ENCODE data around the gene CCDC85C. TPM values are rescaled to one million over a fixed set of nuclear protein-coding genes. Genes with fewer than 3 reads are reported as not detected.
A peak's percentile ranks its signal among the peaks of the same experiment; 100 is the strongest.

Gene CCDC85C
- total and polyA plus RNA-seq, 2 donors: 4.6 to 7.9 TPM

DNA sequence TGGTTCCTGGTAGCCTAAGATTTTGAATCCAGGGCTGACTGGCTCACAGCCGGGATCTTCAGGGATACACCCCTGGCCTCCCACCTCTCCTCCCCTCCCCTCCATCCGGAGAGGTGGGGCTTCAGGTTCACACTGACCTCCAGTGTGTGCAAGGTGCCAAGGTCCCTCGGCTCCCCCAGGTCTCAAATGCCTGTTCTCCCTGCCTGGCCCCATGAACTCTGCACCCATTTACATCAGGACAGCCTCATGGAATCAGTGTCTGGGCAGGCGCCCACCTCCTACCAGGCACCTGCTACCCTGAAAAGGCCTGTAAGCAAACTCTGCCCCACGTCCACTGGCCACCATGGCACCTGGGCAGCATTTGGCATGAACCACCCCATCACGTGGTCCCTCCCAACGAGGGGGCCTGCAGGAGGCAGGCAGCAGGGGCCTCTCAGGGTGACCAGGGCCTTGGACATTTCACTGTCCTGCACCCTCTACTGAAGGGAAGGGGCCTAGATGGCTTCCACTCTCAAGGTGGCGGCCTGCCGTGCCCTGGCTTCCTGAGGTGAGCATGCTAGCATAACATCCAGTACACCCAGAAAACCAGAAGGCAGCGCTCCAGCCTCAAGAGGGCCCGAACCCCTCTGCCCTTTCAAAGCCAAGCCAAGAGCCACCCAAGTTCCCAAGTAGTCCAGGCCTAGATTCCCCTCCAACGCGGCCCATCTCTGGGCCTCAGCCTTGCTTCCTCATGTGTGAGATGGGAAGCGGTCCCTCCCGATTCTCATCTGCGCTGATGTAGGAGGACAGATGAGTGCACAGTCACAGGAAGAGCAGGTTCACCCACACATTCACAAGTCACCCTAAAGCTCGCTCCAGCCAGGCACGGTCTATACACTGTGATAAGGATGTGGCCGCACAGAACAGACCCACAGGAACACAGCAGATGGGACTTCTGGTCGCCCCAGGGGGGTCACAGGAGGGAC lies 37.3 kb downstream of the CCDC85C start:
- H3K27me3 ChIP-seq (ENCODE audit: control insufficient read depth in 2 of 2, insufficient read depth in 1 of 2, low read length in 1 of 2): peaks cover 0 to 4% of the 10 kb centered on the region in 2 donors
- WGBS: 97% methylated on average over 20 of the region's 20 CpGs
- H3K4me3 ChIP-seq (ENCODE audit: low read length in 2 of 2): no peak overlapping the region
- no peak for DNase-seq (ENCODE audit: low read depth in 6 of 9, low spot score in 9 of 9)
- H3K27ac ChIP-seq (ENCODE audit: low read depth in 1 of 2, low read length in 1 of 2): no peak overlapping the region
- H3K9me3 ChIP-seq (ENCODE audit: control insufficient read depth in 2 of 2, insufficient read depth in 1 of 2, low read length in 1 of 2): peaks cover 0 to 4% of the 10 kb centered on the region in 2 donors
- H3K36me3 ChIP-seq (ENCODE audit: control insufficient read depth in 2 of 2, insufficient read depth in 2 of 2, low read length in 1 of 2): no peaks in the 10 kb centered on the region
- H3K4me1 ChIP-seq (ENCODE audit: control insufficient read depth in 2 of 2, insufficient read depth in 2 of 2, low read length in 2 of 2): no peaks in the 10 kb centered on the region

DNA sequence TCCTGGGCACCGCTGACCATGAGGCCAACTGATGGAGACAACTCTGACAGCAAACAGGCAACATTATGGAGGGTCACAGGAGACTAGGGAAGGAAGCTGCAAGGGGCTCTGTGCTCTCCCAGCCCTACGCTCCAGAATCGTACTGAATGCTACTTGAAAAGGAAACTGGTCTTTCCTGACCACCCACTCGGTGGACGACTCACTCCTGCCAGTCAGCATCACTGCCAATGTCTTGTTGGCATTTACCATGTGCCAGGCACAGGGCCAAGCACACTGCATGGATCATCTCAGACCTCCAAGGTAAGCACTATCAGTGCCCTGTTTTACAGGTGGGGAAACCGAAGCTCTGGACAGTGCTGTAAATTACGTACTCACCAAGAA lies 38.0 kb downstream of the CCDC85C start:
- Histone ChIP-seq H3K27me3 (ENCODE audit: control insufficient read depth in 2 of 2, insufficient read depth in 1 of 2, low read length in 1 of 2) (peaks cover 0 to 4% of the 10 kb centered on the region in 2 donors), H3K4me3 (ENCODE audit: low read length in 2 of 2) (no peak overlapping the region), H3K4me1 (ENCODE audit: control insufficient read depth in 2 of 2, insufficient read depth in 2 of 2, low read length in 2 of 2) (no peaks in the 10 kb centered on the region), H3K27ac (ENCODE audit: low read depth in 1 of 2, low read length in 1 of 2) (no peak overlapping the region), H3K36me3 (ENCODE audit: control insufficient read depth in 2 of 2, insufficient read depth in 2 of 2, low read length in 1 of 2) (no peaks in the 10 kb centered on the region), H3K9me3 (ENCODE audit: control insufficient read depth in 2 of 2, insufficient read depth in 1 of 2, low read length in 1 of 2) (peaks cover 0 to 4% of the 10 kb centered on the region in 2 donors)
- no peak for DNase-seq (ENCODE audit: low read depth in 6 of 9, low spot score in 9 of 9)
- 75% methylated on average over 7 of the region's 7 CpGs for WGBS

DNA sequence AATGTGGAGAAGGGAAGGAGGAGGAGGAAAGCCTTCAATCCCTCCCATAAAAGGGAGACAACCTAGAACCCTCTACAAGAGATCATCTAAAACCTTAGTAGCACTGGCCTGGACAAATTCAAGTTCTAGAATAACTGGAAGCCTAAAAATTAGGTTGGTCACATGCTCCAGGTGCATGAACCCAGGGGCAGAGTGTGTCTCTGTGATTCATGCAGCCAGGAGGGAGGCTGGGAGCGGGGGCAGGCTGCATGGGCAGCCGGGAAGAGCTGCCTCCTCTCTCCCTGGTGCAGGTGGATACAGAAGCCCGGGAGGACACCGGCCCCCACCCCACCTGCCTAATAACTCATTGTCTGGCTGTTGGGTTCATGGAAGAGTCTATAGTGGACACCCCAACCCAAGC lies 38.6 kb downstream of the CCDC85C start:
- peaks cover 0 to 4% of the 10 kb centered on the region in 2 donors for H3K27me3 ChIP-seq (ENCODE audit: control insufficient read depth in 2 of 2, insufficient read depth in 1 of 2, low read length in 1 of 2)
- H3K9me3 ChIP-seq (ENCODE audit: control insufficient read depth in 2 of 2, insufficient read depth in 1 of 2, low read length in 1 of 2): peaks cover 0 to 4% of the 10 kb centered on the region in 2 donors
- DNase-seq (ENCODE audit: low read depth in 6 of 9, low spot score in 9 of 9): no peak
- no peaks in the 10 kb centered on the region for H3K4me1 ChIP-seq (ENCODE audit: control insufficient read depth in 2 of 2, insufficient read depth in 2 of 2, low read length in 2 of 2)
- no peak overlapping the region for H3K4me3 ChIP-seq (ENCODE audit: low read length in 2 of 2)
- H3K27ac ChIP-seq (ENCODE audit: low read depth in 1 of 2, low read length in 1 of 2): no peak overlapping the region
- no peaks in the 10 kb centered on the region for H3K36me3 ChIP-seq (ENCODE audit: control insufficient read depth in 2 of 2, insufficient read depth in 2 of 2, low read length in 1 of 2)
- WGBS: 91% methylated on average over 4 of the region's 4 CpGs

DNA sequence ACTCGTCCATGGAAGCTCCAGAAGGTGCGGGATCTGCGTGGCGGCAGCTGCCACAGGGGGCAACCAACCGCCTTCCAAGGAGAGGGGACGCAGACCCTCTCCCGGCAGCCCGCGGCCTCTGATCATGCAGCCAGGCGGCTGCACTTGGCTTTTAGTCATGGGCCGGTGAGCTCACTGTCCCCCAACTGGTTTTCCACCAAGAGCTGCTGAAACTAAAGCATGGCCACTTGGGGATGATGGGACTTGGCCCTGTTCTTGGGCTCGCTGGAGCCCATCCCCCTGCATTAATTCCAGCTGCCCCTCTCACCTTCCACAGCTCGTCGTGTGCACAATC lies 39.1 kb downstream of the CCDC85C start:
- WGBS: 96% methylated on average over 14 of the region's 14 CpGs
- Histone ChIP-seq H3K9me3 (ENCODE audit: control insufficient read depth in 2 of 2, insufficient read depth in 1 of 2, low read length in 1 of 2) (peaks cover 0 to 4% of the 10 kb centered on the region in 2 donors), H3K27ac (ENCODE audit: low read depth in 1 of 2, low read length in 1 of 2) (no peak overlapping the region), H3K36me3 (ENCODE audit: control insufficient read depth in 2 of 2, insufficient read depth in 2 of 2, low read length in 1 of 2) (no peaks in the 10 kb centered on the region), H3K27me3 (ENCODE audit: control insufficient read depth in 2 of 2, insufficient read depth in 1 of 2, low read length in 1 of 2) (peaks cover 0 to 4% of the 10 kb centered on the region in 2 donors), H3K4me3 (ENCODE audit: low read length in 2 of 2) (no peak overlapping the region), H3K4me1 (ENCODE audit: control insufficient read depth in 2 of 2, insufficient read depth in 2 of 2, low read length in 2 of 2) (no peaks in the 10 kb centered on the region)
- no peak for DNase-seq (ENCODE audit: low read depth in 6 of 9, low spot score in 9 of 9)

DNA sequence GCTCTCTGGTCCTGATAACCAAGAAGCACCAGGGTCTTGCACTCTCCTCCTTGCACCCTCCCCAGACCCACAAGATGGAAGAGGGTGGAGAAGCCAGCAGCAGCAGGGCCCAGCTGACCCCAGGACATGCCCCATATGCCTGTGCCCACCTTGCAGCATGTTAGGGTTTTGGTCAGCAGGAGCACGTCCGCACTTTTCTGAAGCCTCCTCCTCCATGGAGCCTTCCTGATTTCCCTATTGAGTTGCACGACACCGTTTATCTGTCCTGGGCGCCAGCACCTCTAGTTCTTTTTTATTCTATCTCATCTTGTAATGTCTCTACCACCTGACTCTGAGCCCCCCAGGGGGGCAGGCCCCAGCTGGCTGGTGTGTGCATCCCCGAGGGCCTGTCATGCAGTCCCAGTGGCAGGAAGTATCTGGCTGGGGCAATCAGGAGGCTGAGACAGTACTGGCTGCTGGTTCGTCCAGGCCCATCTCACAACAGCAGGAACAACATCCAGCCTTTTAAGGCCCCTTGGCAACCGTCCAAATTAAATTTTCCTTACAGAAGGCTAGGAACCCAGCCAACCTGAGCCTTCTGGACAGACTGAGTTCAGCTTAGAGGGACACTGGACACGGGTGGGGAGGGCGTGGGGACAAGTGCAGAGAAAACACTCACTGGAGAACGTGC lies 39.6 kb downstream of the CCDC85C start:
- Histone ChIP-seq H3K4me1 (ENCODE audit: control insufficient read depth in 2 of 2, insufficient read depth in 2 of 2, low read length in 2 of 2) (no peaks in the 10 kb centered on the region), H3K4me3 (ENCODE audit: low read length in 2 of 2) (no peak overlapping the region), H3K36me3 (ENCODE audit: control insufficient read depth in 2 of 2, insufficient read depth in 2 of 2, low read length in 1 of 2) (no peaks in the 10 kb centered on the region), H3K27me3 (ENCODE audit: control insufficient read depth in 2 of 2, insufficient read depth in 1 of 2, low read length in 1 of 2) (peaks cover 0 to 4% of the 10 kb centered on the region in 2 donors), H3K9me3 (ENCODE audit: control insufficient read depth in 2 of 2, insufficient read depth in 1 of 2, low read length in 1 of 2) (peaks cover 0 to 4% of the 10 kb centered on the region in 2 donors), H3K27ac (ENCODE audit: low read depth in 1 of 2, low read length in 1 of 2) (no peak overlapping the region)
- WGBS: 83% methylated on average over 11 of the region's 11 CpGs
- peak in 1 of 9 donors; percentile 18 for DNase-seq (ENCODE audit: low read depth in 6 of 9, low spot score in 9 of 9)

DNA sequence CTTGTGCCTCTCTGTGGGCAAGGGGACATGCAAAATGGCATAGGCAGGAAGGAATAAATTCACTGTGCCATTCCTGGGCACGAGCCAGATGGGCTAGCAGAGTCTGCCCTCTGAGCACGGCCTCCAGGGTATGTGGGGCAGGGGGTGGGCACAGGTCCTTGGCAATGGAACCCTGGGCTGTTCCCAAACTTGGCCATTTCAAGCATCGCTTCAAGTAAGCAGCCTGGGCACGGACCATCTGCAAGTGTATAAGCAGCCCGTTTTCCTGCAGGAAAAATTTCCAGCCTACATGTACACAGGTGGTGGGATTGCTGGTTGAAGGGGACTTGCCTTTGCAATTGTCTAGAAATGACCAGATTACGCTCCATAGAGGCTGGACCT lies 40.3 kb downstream of the CCDC85C start:
- no peak for DNase-seq (ENCODE audit: low read depth in 6 of 9, low spot score in 9 of 9)
- Histone ChIP-seq H3K4me3 (ENCODE audit: low read length in 2 of 2) (no peak overlapping the region), H3K4me1 (ENCODE audit: control insufficient read depth in 2 of 2, insufficient read depth in 2 of 2, low read length in 2 of 2) (no peaks in the 10 kb centered on the region), H3K36me3 (ENCODE audit: control insufficient read depth in 2 of 2, insufficient read depth in 2 of 2, low read length in 1 of 2) (no peaks in the 10 kb centered on the region), H3K9me3 (ENCODE audit: control insufficient read depth in 2 of 2, insufficient read depth in 1 of 2, low read length in 1 of 2) (peaks cover 0 to 4% of the 10 kb centered on the region in 2 donors), H3K27me3 (ENCODE audit: control insufficient read depth in 2 of 2, insufficient read depth in 1 of 2, low read length in 1 of 2) (peaks cover 0 to 4% of the 10 kb centered on the region in 2 donors), H3K27ac (ENCODE audit: low read depth in 1 of 2, low read length in 1 of 2) (no peak overlapping the region)
- whole genome bisulfite sequencing: 88% methylated on average over 6 of the region's 6 CpGs

DNA sequence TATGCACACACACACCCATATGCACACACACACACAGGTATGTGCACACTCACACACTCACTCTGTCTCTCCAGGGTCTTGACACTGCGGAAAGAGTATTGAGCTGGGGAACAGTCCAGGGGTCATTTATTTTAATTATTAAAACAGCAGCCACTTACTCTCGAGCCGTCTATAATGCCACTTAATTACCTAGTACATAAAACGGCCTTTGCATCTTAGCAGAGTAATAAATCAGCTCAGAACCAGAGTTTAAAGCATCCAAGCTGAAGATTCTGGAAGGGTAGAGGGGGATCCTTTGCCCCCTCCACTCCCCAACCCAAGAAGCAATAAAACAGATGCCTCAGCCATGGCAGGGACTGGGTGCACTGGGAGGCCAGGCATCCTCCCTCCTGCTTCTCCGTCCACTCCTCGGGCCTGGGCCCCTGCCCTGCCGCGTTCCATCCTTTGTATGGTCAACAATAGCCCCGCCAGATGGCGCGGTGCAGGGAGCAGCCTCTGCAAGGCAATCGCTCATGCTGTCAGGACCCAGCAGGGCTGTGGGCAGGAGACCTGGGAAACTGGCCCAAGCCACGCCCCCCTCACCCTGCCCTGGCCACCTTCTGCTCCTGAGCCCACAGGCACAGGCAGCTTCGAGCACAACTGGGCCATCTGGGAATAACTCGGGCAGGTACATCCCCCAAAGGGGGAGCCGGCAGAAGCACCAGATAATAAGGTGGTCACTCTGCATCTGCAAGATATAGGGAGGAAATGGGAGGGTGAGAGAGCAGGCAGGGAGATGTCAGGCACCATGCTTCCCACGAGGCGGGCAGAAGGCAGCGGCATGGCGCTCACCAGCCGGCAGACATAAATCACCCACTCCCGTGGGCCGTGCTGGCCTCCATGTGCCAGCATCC lies 40.9 kb downstream of the CCDC85C start:
- 73% methylated on average over 23 of the region's 23 CpGs for WGBS
- H3K27ac ChIP-seq (ENCODE audit: low read depth in 1 of 2, low read length in 1 of 2): no peak overlapping the region
- H3K27me3 ChIP-seq (ENCODE audit: control insufficient read depth in 2 of 2, insufficient read depth in 1 of 2, low read length in 1 of 2): peaks cover 0 to 4% of the 10 kb centered on the region in 2 donors
- DNase-seq (ENCODE audit: low read depth in 6 of 9, low spot score in 9 of 9): no peak
- H3K4me3 ChIP-seq (ENCODE audit: low read length in 2 of 2): no peak overlapping the region
- H3K9me3 ChIP-seq (ENCODE audit: control insufficient read depth in 2 of 2, insufficient read depth in 1 of 2, low read length in 1 of 2): peaks cover 0 to 4% of the 10 kb centered on the region in 2 donors
- H3K36me3 ChIP-seq (ENCODE audit: control insufficient read depth in 2 of 2, insufficient read depth in 2 of 2, low read length in 1 of 2): no peaks in the 10 kb centered on the region
- H3K4me1 ChIP-seq (ENCODE audit: control insufficient read depth in 2 of 2, insufficient read depth in 2 of 2, low read length in 2 of 2): no peaks in the 10 kb centered on the region

DNA sequence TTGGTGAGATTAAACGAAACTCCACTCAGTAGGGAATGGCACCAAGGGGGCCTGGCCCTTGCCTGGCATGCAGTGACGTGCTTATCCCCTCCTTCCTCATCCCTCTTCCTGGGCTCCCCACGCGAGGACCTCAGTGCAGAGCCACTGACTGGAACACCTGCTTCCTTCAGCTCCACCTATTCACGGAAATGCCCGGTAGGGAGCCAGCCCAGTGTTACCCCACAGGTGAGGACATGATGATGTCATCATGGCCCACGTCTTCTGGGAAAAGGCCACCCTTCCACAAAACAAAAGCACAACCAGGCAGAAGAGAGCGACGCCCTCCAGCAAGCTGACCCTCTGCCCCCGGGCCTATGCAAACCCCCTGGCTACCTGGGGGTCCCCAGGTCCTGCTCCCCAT lies 42.1 kb downstream of the CCDC85C start:
- Histone ChIP-seq H3K4me3 (ENCODE audit: low read length in 2 of 2) (no peak overlapping the region), H3K36me3 (ENCODE audit: control insufficient read depth in 2 of 2, insufficient read depth in 2 of 2, low read length in 1 of 2) (no peaks in the 10 kb centered on the region), H3K27ac (ENCODE audit: low read depth in 1 of 2, low read length in 1 of 2) (no peak overlapping the region), H3K4me1 (ENCODE audit: control insufficient read depth in 2 of 2, insufficient read depth in 2 of 2, low read length in 2 of 2) (no peaks in the 10 kb centered on the region), H3K27me3 (ENCODE audit: control insufficient read depth in 2 of 2, insufficient read depth in 1 of 2, low read length in 1 of 2) (peaks cover 0 to 4% of the 10 kb centered on the region in 2 donors), H3K9me3 (ENCODE audit: control insufficient read depth in 2 of 2, insufficient read depth in 1 of 2, low read length in 1 of 2) (peaks cover 0 to 4% of the 10 kb centered on the region in 2 donors)
- DNase-seq (ENCODE audit: low read depth in 6 of 9, low spot score in 9 of 9): no peak
- WGBS: 82% methylated on average over 10 of the region's 10 CpGs
